ENCODE results near the gene P2RX4.

- TF ChIP-seq, protein P1, sequence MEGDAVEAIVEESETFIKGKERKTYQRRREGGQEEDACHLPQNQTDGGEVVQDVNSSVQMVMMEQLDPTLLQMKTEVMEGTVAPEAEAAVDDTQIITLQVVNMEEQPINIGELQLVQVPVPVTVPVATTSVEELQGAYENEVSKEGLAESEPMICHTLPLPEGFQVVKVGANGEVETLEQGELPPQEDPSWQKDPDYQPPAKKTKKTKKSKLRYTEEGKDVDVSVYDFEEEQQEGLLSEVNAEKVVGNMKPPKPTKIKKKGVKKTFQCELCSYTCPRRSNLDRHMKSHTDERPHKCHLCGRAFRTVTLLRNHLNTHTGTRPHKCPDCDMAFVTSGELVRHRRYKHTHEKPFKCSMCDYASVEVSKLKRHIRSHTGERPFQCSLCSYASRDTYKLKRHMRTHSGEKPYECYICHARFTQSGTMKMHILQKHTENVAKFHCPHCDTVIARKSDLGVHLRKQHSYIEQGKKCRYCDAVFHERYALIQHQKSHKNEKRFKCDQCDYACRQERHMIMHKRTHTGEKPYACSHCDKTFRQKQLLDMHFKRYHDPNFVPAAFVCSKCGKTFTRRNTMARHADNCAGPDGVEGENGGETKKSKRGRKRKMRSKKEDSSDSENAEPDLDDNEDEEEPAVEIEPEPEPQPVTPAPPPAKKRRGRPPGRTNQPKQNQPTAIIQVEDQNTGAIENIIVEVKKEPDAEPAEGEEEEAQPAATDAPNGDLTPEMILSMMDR (IDR thresholded peaks at IDR 0.05; ENCODE audit: low read depth, low read length, poor library complexity, severe bottlenecking) = no peak
- TF ChIP-seq EZH2phosphoT487 (IDR thresholded peaks at IDR 0.05; ENCODE audit: borderline replicate concordance, low read length) = no peak
Measured at GRCh38 chr12:121218588-121219352, 8.8 kb downstream of the P2RX4 start.
